ENCODE data around the gene EVI5L. TPM values are rescaled to one million over a fixed set of nuclear protein-coding genes. Genes with fewer than 3 reads are reported as not detected.

EVI5L gene
- polyA plus RNA-seq, 1 donor from 2014 or later, result 50.6 TPM

- Histone ChIP-seq H3F3A (ENCODE audit: insufficient read depth, low read length, poor library complexity, severe bottlenecking) (no peaks in the 10 kb centered on the region), H3K9me3 (ENCODE audit: low read length) (no peaks in the 10 kb centered on the region), H3K79me2 (replicated peaks; ENCODE audit: insufficient read depth, low read length) (no peaks in the 10 kb centered on the region), H3K27ac (ENCODE audit: low read length) (no peak overlapping the region), H3K36me3 (ENCODE audit: insufficient read depth, low read length) (no peaks in the 10 kb centered on the region), H3K4me2 (ENCODE audit: low read length) (no peak overlapping the region), H4K20me1 (ENCODE audit: insufficient read depth) (no peaks in the 10 kb centered on the region), H2AFZ (ENCODE audit: low read depth, low read length) (no peak overlapping the region), H3K9me2 (ENCODE audit: insufficient read depth, low read length) (no peaks in the 10 kb centered on the region), H3K4me3 (ENCODE audit: low read length) (no peak overlapping the region), H3K27me3 (ENCODE audit: insufficient read depth, low read depth, low read length) (no peaks in the 10 kb centered on the region), H3K9ac (ENCODE audit: low read length) (no peak overlapping the region)
- TF ChIP-seq EP300 (conservative IDR thresholded peaks at IDR 0.05; ENCODE audit: poor library complexity, severe bottlenecking) (no peak), TAF1 (IDR thresholded peaks at IDR 0.05; ENCODE audit: low read depth) (no peak), SMC3 (conservative IDR thresholded peaks at IDR 0.05; ENCODE audit: poor library complexity) (no peak), MXI1 (conservative IDR thresholded peaks at IDR 0.05; ENCODE audit: poor library complexity, severe bottlenecking) (no peak), CTCF (IDR thresholded peaks at IDR 0.05; ENCODE audit: poor library complexity, severe bottlenecking) (no peak), POLR2AphosphoS5 (IDR thresholded peaks at IDR 0.05) (no peak), RAD21 (conservative IDR thresholded peaks at IDR 0.05) (no peak), EZH2 (IDR thresholded peaks at IDR 0.05; ENCODE audit: borderline replicate concordance, insufficient read depth, low read length, poor library complexity, severe bottlenecking) (no peak)
- TF ChIP-seq, protein P1, sequence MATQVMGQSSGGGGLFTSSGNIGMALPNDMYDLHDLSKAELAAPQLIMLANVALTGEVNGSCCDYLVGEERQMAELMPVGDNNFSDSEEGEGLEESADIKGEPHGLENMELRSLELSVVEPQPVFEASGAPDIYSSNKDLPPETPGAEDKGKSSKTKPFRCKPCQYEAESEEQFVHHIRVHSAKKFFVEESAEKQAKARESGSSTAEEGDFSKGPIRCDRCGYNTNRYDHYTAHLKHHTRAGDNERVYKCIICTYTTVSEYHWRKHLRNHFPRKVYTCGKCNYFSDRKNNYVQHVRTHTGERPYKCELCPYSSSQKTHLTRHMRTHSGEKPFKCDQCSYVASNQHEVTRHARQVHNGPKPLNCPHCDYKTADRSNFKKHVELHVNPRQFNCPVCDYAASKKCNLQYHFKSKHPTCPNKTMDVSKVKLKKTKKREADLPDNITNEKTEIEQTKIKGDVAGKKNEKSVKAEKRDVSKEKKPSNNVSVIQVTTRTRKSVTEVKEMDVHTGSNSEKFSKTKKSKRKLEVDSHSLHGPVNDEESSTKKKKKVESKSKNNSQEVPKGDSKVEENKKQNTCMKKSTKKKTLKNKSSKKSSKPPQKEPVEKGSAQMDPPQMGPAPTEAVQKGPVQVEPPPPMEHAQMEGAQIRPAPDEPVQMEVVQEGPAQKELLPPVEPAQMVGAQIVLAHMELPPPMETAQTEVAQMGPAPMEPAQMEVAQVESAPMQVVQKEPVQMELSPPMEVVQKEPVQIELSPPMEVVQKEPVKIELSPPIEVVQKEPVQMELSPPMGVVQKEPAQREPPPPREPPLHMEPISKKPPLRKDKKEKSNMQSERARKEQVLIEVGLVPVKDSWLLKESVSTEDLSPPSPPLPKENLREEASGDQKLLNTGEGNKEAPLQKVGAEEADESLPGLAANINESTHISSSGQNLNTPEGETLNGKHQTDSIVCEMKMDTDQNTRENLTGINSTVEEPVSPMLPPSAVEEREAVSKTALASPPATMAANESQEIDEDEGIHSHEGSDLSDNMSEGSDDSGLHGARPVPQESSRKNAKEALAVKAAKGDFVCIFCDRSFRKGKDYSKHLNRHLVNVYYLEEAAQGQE (IDR thresholded peaks at IDR 0.05; ENCODE audit: borderline replicate concordance), result no peak
Observed at GRCh38 chr19:7851623-7852500, 21.8 kb downstream of the EVI5L start.

DNA sequence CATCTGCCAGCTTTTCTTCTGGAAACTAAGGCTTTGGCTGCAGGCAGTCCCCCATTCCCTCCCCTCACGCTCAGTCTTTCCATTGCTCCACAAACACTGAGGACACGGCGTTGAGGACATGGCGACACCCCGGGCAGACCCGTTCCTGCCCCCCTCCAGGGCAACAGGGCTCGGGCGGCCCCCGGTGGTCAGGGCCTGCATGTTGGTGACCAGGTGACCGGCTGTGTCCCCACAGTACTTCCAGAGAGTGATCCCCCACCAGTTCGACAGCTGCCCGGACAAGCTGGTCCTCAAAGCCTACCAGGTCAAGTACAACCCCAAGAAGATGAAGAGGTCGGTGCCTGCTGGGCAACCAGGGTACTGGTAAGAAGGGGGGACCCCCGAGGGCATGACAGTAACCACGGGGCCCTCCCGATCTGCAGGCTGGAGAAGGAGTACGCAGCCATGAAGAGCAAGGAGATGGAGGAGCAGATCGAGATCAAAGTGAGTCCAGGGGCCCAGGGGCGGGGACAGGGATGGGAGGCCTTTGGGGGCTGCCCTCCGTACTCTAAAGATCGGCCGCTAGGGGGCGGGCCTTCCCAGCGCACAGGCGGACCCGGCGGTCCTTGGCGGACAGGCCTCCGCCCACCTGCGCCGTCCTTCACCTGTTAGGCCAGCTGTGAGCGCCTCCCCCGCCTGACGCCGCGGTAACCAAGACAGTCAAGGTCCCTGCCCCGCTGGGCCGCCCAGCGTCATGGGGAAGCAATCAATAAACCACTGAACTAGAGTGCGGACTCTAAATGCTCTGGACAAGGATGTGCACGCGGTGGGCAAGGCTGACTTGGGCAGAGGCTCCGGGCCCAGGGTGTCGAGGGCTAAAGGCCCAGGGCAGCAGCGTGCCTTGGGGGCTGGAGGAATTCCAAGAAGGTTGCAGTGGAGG lies 23.1 kb downstream of the EVI5L start:
- Histone ChIP-seq H3K27me3 (ENCODE audit: insufficient read depth, low read depth, low read length) (no peaks in the 10 kb centered on the region), H3K4me2 (ENCODE audit: low read length) (no peak overlapping the region), H3K27ac (ENCODE audit: low read length) (no peak overlapping the region), H3K9me3 (ENCODE audit: low read length) (no peaks in the 10 kb centered on the region), H2AFZ (ENCODE audit: low read depth, low read length) (no peak overlapping the region), H3F3A (ENCODE audit: insufficient read depth, low read length, poor library complexity, severe bottlenecking) (no peaks in the 10 kb centered on the region), H3K36me3 (ENCODE audit: insufficient read depth, low read length) (no peaks in the 10 kb centered on the region), H4K20me1 (ENCODE audit: insufficient read depth) (no peaks in the 10 kb centered on the region), H3K4me3 (ENCODE audit: low read length) (no peak overlapping the region), H3K9ac (ENCODE audit: low read length) (no peak overlapping the region), H3K9me2 (ENCODE audit: insufficient read depth, low read length) (no peaks in the 10 kb centered on the region), H3K79me2 (replicated peaks; ENCODE audit: insufficient read depth, low read length) (no peaks in the 10 kb centered on the region)
- TF ChIP-seq RAD21 (conservative IDR thresholded peaks at IDR 0.05) (peak; percentile 72), EP300 (conservative IDR thresholded peaks at IDR 0.05; ENCODE audit: poor library complexity, severe bottlenecking) (no peak), SMC3 (conservative IDR thresholded peaks at IDR 0.05; ENCODE audit: poor library complexity) (peak; percentile 61), CTCF (IDR thresholded peaks at IDR 0.05; ENCODE audit: poor library complexity, severe bottlenecking) (peak; percentile 79), TAF1 (IDR thresholded peaks at IDR 0.05; ENCODE audit: low read depth) (no peak)
- TF ChIP-seq, protein P1 (IDR thresholded peaks at IDR 0.05; ENCODE audit: borderline replicate concordance), result no peak
